H9 (cell line): ENCODE results near the gene FBXO5. TPM values are rescaled to one million over a fixed set of nuclear protein-coding genes. Genes with fewer than 3 reads are reported as not detected.

Experiments used
- DNase-seq: peaks from one replicate; pipeline ENCODE4 v3.0.0-alpha.2; 2017
- H2AFZ ChIP-seq: one replicate; pipeline ENCODE4 v1.6.1; 2013; ENCODE audit warnings: mild to moderate bottlenecking, low read length, control low read depth, moderate library complexity
- H2AK5ac ChIP-seq: 2 replicates; pipeline ENCODE4 v1.6.1; 2013; ENCODE audit warnings: low read length, control low read depth, mixed read lengths; ENCODE audit not compliant: insufficient read length
- H2BK120ac ChIP-seq: one replicate; pipeline ENCODE4 v1.6.1; 2013; ENCODE audit warnings: low read depth, mild to moderate bottlenecking, low read length, control low read depth, inconsistent platforms; ENCODE audit not compliant: poor library complexity, severe bottlenecking
- H2BK12ac ChIP-seq: 2 replicates; pipeline ENCODE4 v1.6.1; 2013; ENCODE audit warnings: low read length, control low read depth, mixed read lengths, low read depth; ENCODE audit not compliant: insufficient read length
- H2BK15ac ChIP-seq: 2 replicates; pipeline ENCODE4 v1.6.1; 2013; ENCODE audit warnings: low read depth, low read length, control low read depth
- H2BK20ac ChIP-seq: one replicate; pipeline ENCODE4 v1.6.1; 2013; ENCODE audit warnings: low read depth, mild to moderate bottlenecking, low read length, control low read depth, inconsistent platforms; ENCODE audit not compliant: poor library complexity, severe bottlenecking
- H2BK5ac ChIP-seq: 2 replicates; pipeline ENCODE4 v1.6.1; 2013; ENCODE audit warnings: low read length, control low read depth, mixed read lengths; ENCODE audit not compliant: insufficient read length
- H3K14ac ChIP-seq: 2 replicates; pipeline ENCODE4 v1.6.1; 2013; ENCODE audit warnings: low read length, control low read depth; ENCODE audit not compliant: insufficient read depth
- H3K18ac ChIP-seq: 2 replicates; pipeline ENCODE4 v1.6.1; 2013; ENCODE audit warnings: low read depth, mild to moderate bottlenecking, mixed read lengths, low read length, control low read depth; ENCODE audit not compliant: insufficient read length
- H3K23ac ChIP-seq: 2 replicates; pipeline ENCODE4 v1.6.1; 2013; ENCODE audit warnings: low read length, control low read depth, mixed read lengths, low read depth; ENCODE audit not compliant: insufficient read length
- H3K23me2 ChIP-seq: 2 replicates; pipeline ENCODE4 v1.6.1; 2013; ENCODE audit warnings: low read depth, mild to moderate bottlenecking, mixed read lengths, low read length, control low read depth; ENCODE audit not compliant: insufficient read length, poor library complexity, severe bottlenecking
- H3K27ac ChIP-seq: 2 replicates; pipeline ENCODE4 v1.5.1; 2013; ENCODE audit warnings: low read length, control low read depth, mixed read lengths, low read depth; ENCODE audit not compliant: insufficient read length
- H3K27me3 ChIP-seq: 2 replicates; pipeline ENCODE4 v1.6.1; 2013; ENCODE audit warnings: low read length, control low read depth, inconsistent platforms; ENCODE audit not compliant: insufficient read depth
- H3K4ac ChIP-seq: 2 replicates; pipeline ENCODE4 v1.6.1; 2013; ENCODE audit warnings: low read depth, mild to moderate bottlenecking, control low read depth, inconsistent platforms, low read length, moderate library complexity
- H3K4me1 ChIP-seq: 2 replicates; pipeline ENCODE4 v1.6.1; 2013; ENCODE audit warnings: low read length, control low read depth, inconsistent platforms; ENCODE audit not compliant: insufficient read depth
- H3K4me2 ChIP-seq: 2 replicates; pipeline ENCODE4 v1.6.1; 2013; ENCODE audit warnings: low read length, control low read depth, mixed read lengths; ENCODE audit not compliant: insufficient read length, insufficient read depth
- H3K56ac ChIP-seq: 2 replicates; pipeline ENCODE4 v1.6.1; 2013; ENCODE audit warnings: low read depth, mild to moderate bottlenecking, mixed read lengths, low read length, control low read depth; ENCODE audit not compliant: insufficient read length
- H3K79me1 ChIP-seq: 2 replicates; pipeline ENCODE4 v1.6.1; 2013; ENCODE audit warnings: low read depth, mild to moderate bottlenecking, moderate library complexity, low read length, control low read depth, inconsistent platforms; ENCODE audit not compliant: insufficient read depth, poor library complexity, severe bottlenecking
- H3K79me2 ChIP-seq: 2 replicates; pipeline ENCODE4 v1.6.1; 2013; ENCODE audit warnings: low read length, control low read depth, inconsistent platforms; ENCODE audit not compliant: insufficient read depth
- H3K9ac ChIP-seq: 2 replicates; pipeline ENCODE4 v1.6.1; 2013; ENCODE audit warnings: low read length, control low read depth, mixed read lengths; ENCODE audit not compliant: insufficient read length; ENCODE audit errors: extremely low read depth
- H3K9me3 ChIP-seq: one replicate; pipeline ENCODE4 v1.6.1; 2013; ENCODE audit warnings: low read depth, low read length, inconsistent platforms; ENCODE audit not compliant: control insufficient read depth
- H3T11ph ChIP-seq: one replicate; pipeline ENCODE4 v1.6.1; 2013; ENCODE audit warnings: mild to moderate bottlenecking, low read length, control low read depth, inconsistent platforms
- H4K20me1 ChIP-seq: one replicate; pipeline ENCODE4 v1.6.1; 2013; ENCODE audit not compliant: control insufficient read depth, insufficient read length, insufficient read depth
- H4K5ac ChIP-seq: 2 replicates; pipeline ENCODE4 v1.6.1; 2013; ENCODE audit warnings: low read depth, mild to moderate bottlenecking, mixed read lengths, low read length, control low read depth; ENCODE audit not compliant: insufficient read length
- H4K8ac ChIP-seq: replicated peaks from 2 replicates; pipeline ENCODE4 v1.6.1; 2013; ENCODE audit warnings: low read length, control low read depth, mixed read lengths, low read depth; ENCODE audit not compliant: insufficient read length
- H4K91ac ChIP-seq: 2 replicates; pipeline ENCODE4 v1.6.1; 2013; ENCODE audit warnings: low read depth, mild to moderate bottlenecking, moderate library complexity, mixed read lengths, low read length, control low read depth; ENCODE audit not compliant: insufficient read length
- H3K27ac Mint-ChIP-seq, 3 experiments: 2 replicates in 2 of 3; 3 replicates in 1 of 3; pipeline ENCODE4 v1.8.0; 2020 to 2021; ENCODE audit warnings: mixed read lengths in 3 of 3, mild to moderate bottlenecking in 1 of 3, moderate library complexity in 1 of 3
- H3K27me3 Mint-ChIP-seq: 2 replicates; pipeline ENCODE4 v1.8.0; 2021; ENCODE audit warnings: low read depth, mild to moderate bottlenecking, moderate library complexity, mixed read lengths
- H3K36me3 Mint-ChIP-seq, 3 experiments: 2 replicates in 2 of 3; 3 replicates in 1 of 3; pipeline ENCODE4 v1.8.0; 2020 to 2021; ENCODE audit warnings: low read depth in 3 of 3, mixed read lengths in 3 of 3; ENCODE audit not compliant: insufficient read depth in 1 of 3
- H3K4me1 Mint-ChIP-seq, 2 experiments: 2 replicates each; pipeline ENCODE4 v1.8.0; 2020; ENCODE audit warnings: mixed read lengths in 2 of 2
- H3K4me3 Mint-ChIP-seq, 2 experiments: 2 replicates in 1 of 2; 3 replicates in 1 of 2; pipeline ENCODE4 v1.8.0; 2020 to 2021; ENCODE audit warnings: mild to moderate bottlenecking in 2 of 2, mixed read lengths in 2 of 2, moderate library complexity in 1 of 2
- H3K9me3 Mint-ChIP-seq, 2 experiments: 2 replicates in 1 of 2; 3 replicates in 1 of 2; pipeline ENCODE4 v1.8.0; 2020; ENCODE audit warnings: mild to moderate bottlenecking in 2 of 2, mixed read lengths in 2 of 2, moderate library complexity in 1 of 2
- CTCF ChIP-seq: fragments of 200-600 bp; sonication (generic); conservative IDR thresholded peaks from 3 replicates; pipeline ENCODE4 v1.8.0; 2021; ENCODE audit warnings: antibody characterized with exemption, mild to moderate bottlenecking
- total RNA-seq: library from RNA; stranded (reverse); gene quantifications from 2 replicates; pipeline ENCODE4 v1.2.1, GENCODE V29; 2021

The FBXO5 gene
- total RNA-seq, 1 experiment from 2014 or later: 47.6 TPM

DNA sequence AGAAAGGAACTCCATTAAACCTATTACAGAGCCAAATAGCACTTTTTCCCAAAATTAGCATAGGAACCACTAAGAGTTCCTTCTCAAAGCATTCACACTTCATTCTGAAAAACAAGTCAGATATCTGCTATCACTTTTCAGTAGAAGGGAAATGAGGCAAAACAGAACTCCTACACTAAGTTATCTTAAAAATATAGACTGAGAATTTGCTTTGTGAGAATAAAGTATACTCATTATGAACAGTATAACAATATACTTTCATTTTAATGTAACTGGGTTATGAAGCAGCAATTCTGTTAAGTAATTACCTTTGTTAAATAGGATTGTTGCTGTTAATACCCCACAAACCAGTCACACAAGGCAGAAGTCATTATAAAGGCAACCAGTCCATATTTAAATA, 11.0 kb upstream of the FBXO5 start:
- Histone ChIP-seq H4K20me1 (no peaks in the 10 kb centered on the region), H3K9me3 (no peaks in the 10 kb centered on the region), H3K27ac (no peak overlapping the region), H3K27me3 (no peaks in the 10 kb centered on the region), H4K5ac (no peak overlapping the region), H4K91ac (no peak overlapping the region), H3T11ph (no peak overlapping the region), H3K4me2 (no peak overlapping the region), H4K8ac (no peak overlapping the region), H3K56ac (no peak overlapping the region), H3K14ac (no peak overlapping the region), H2BK120ac (no peak overlapping the region), H2BK15ac (no peak overlapping the region), H3K4ac (no peak overlapping the region), H3K4me1 (no peaks in the 10 kb centered on the region), H3K79me1 (no peaks in the 10 kb centered on the region), H3K79me2 (peaks cover 2% of the 10 kb centered on the region; the same call in 1 of the 2 replicates), H2AFZ (no peak overlapping the region), H3K23me2 (no peaks in the 10 kb centered on the region), H2BK5ac (no peak overlapping the region), H2AK5ac (no peak overlapping the region), H3K18ac (no peak overlapping the region), H3K9ac (no peak overlapping the region), H3K23ac (no peak overlapping the region), H2BK12ac (no peak overlapping the region), H2BK20ac (no peak overlapping the region)
- Mint-ChIP-seq H3K27ac (peak overlapping the region in 1 of 3 experiments; percentile 31; a peak in 2 of 7 replicates), H3K4me1 (no peaks in the 10 kb centered on the region), H3K36me3 (peaks cover 22 to 52% (median 51%) of the 10 kb centered on the region in 3 experiments; a peak in 5 of 7 replicates), H3K27me3 (no peaks in the 10 kb centered on the region), H3K9me3 (no peaks in the 10 kb centered on the region), H3K4me3 (no peak overlapping the region)
- TF ChIP-seq CTCF: no peak; the same call in 2 of the 3 replicates
- no peak for DNase-seq
